IPS DF 4.7 (cell line): ENCODE measurements around the gene KLK12.

Source experiments
- DNase-seq: peaks from one replicate; pipeline ENCODE4 v3.0.0-alpha.2; 2013; ENCODE audit warnings: low spot score; ENCODE audit errors: extremely low read depth

The KLK12 gene

GRCh38 chr19:51034704-51035103 is at the start of gene KLK12:
KLK12 (minus strand) TSS chr19:51035002; CDS start chr19:51034621, 381 bp downstream.
- no peak for DNase-seq

DNA sequence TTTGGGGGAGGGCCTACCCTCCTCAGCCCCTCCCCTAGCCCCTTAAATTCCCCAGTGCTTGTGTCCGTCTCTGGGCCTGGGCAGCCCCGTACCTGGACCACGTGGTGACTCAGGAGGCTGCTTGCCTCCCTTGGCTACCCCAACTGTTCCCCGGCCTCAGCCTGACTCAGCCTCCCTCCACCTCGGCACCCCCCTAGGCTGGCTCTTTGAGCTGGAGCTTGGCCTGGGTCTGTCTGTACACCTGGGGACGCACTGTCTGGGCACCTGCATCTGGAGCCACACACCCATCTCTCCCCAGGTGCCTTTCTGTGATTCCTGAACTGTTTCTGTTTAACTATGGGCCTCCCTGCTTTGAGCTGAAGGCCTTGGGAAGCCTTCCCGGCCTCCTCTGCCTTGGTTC is 49.7 kb upstream of the KLK12 start:
- DNase-seq: no peak

- DNase-seq: no peak
Measured at GRCh38 chr19:51083783-51084182, 49.0 kb upstream of the KLK12 start.

DNA sequence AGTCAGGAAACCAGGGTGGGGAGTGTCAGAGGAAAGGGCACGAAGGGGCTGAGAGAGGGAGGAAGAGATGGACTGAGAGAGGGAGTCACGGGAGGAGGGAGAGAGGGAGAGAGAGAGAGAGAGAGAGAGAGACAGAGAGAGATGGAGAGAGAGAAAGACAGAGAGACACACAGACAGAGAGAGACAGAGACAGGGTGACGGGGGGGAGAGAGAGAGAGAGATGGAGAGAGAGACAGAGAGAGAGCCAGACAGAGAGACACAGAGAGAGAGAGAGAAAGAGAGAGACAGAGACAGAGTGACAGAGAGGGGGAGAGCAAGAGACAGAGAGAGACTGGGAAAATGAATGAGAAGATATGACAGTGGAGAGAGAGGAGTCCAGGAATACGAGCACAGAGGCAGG is 48.4 kb upstream of the KLK12 start:
- DNase-seq: no peak

GRCh38 chr19:51082611-51083010 is 47.8 kb upstream of the KLK12 start, which contains the start of gene KLK14:
KLK14 (minus strand) TSS chr19:51082887; CDS start chr19:51082614, 273 bp downstream.
- no peak for DNase-seq

DNA sequence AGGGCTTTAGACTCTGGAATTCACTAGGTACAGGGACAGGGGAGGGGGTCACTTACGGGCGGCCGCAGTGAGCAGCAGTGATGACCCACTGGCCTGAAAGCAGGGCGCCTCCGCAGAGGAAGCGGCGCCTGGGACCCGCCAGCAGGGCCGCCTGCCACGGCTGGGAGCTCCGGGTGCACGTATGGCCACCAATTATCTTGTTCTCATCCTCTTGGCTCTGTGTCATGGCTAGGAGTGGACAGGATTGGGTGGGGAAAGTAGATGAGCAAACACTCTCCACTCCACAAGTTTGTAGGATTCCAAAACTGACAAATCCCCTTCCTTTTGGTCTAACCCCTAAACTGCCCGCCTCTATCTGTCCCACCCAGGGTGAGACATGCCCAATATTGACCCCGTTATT is 46.7 kb upstream of the KLK12 start:
- no peak for DNase-seq

DNA sequence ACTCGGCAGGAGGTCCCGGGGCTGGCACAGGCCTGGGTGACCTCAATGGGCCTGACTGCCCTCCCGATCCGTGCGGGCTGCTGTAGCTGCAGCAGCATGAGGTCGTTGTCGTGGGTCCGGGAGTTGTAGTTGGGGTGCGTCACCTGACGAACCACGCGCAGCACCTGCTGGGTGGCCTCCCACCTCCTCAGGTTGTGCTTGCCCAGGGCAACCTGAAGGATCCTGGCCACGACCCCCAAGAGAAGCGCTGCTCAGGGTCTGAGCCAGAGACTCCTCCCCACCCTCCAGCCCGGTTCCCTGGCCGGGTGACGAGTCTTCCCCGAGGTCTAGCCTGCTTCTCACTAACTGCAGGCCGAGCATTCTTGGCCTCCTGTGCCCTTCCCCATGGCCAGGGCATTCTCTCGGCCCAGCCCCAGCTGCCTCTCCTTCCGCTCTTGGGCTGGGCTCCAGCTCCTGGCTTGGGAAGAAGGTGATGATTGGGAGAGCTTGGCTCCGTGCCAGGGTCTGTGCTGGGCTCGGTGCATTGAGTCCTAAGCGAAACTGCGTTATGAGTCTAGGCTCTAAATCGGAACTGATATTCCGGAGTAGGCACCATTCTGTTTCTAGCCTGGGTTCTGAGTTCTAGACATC is 44.8 kb upstream of the KLK12 start:
- DNase-seq: no peak

- DNase-seq: no peak
Measured at GRCh38 chr19:51078731-51079130, 43.9 kb upstream of the KLK12 start.

DNA sequence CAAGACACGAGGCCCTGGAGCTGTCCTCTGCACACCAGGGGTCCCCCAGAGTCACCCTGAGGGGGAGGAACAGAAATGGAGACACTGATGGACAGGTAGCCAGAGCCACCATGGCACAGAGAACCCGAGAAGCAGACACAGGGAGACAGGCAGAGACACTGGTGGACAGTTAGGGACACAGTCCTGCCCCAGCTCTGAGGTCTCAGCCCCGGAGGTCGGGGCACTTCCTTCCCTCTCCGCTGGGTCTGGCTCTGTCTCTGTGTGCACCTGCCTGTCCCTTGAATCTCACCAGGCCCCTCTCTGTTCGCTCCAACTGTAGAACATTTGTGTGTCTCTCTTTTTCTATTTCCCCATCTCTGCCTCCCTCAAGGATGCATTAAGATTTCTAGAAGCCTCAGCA is 43.3 kb upstream of the KLK12 start:
- no peak for DNase-seq

DNA sequence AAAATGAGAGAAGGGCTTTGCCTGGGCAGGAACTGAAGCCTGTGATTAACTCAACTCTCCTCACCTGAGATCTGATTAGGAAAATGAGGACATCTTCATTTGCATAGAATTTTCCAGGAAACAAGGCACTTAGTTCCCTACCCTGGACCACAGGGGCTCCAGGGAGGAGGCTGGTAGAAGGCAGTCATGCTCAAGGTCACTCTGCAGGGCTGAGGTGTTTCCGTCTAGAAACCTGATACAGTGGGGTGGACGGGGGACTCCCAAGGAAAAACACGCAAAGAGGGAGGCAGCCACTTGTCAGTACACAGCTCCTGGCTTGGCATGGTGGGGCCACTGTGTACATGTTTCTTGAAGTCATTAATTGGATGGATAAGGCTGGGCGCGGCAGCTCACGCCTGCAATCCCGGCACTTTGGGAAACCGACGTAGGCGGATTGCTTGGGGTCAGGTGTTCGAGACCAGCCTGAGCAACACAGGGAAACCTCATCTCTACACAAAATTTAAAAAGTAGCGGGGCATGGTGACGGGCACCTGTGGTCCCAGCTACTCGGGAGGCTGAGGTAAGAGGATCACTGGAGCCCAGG is 41.9 kb upstream of the KLK12 start:
- DNase-seq: no peak

GRCh38 chr19:51075998-51076397 is 41.2 kb upstream of the KLK12 start:
- DNase-seq: no peak

DNA sequence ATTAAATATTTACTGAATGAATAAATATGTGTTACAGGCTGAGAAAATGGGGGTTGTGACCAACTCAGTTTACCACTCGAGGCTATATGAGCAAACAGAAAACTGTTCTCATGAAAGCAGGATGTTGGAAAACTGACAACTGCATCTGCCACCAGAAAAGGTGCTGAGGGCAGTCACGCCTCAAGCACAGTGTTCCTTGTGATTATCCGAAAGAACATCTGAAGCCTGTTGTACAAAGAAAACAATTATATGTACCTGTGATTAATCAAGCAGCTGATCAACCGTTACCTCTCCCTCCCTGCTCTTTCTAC is 36.2 kb upstream of the KLK12 start:
- DNase-seq: no peak

DNA sequence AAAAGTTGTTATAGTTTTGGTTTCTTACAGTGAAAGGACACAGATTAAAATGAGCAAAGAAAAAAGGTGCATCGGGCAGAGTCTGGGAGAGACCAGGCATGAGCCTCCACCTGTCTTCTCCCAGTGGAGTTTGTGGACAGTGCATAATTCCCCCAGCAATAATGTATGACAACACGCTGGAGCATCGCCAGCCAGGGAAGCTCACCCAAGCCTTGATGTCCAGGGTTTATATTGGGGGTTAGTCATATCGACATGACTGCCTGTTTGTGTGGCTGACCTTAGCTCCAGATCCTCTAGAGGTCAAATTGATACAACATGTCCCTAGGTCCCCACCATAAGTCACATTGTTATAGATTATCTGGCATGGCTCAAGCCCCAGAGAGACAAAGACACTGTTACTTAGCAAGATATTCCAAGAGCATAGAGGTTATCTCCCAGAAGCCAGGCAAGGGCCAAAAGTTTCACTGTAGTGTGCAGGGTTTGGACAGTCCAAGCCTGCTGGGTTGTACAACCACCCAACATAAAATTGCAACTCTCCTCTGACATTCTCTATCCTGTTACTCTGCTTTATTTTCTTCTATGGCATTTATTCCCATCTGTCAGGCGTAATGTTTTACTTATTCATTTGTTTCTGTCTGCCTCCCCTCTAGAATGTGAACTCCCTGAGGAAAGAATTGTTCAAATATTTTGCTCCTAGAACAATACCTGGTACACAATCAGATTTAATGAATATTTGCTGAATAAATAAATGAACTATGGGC is 35.7 kb upstream of the KLK12 start:
- DNase-seq: no peak

DNA sequence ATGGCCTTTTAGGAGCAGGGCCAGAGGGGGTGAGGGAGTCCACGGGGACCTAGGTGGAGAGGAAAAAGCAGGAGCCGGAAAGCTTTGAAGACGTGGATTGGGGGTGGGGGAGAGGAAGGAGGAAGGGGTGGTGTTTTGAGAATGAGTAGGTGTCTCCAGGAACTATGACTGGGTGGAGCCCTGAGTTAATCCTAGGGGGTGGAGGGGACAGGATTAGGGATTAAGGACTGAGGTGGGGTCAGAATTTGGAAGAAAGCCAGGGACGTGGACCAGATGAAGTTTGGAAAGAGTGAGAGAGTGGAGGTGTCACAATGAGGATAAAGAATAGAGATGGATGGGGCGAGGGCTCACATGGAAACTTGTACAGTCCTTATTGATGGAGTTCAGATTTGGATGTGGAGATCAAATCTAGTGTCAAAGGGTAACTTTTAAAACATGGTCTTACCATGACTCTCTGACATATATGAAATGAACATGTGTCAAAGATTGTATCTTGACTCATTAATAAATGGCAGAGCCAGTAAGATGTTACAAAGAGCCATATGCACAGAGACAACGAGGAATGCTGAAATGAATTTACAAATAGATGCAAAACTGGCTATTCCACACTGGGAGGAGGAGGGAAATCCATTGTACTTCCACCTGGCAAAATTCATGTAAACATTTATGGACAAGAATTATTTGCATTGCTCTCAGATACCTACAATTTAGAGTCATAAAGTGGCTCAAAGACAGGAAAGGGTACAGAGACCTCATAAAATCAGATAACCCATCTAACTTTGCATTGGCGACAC is 31.8 kb upstream of the KLK12 start:
- no peak for DNase-seq

DNA sequence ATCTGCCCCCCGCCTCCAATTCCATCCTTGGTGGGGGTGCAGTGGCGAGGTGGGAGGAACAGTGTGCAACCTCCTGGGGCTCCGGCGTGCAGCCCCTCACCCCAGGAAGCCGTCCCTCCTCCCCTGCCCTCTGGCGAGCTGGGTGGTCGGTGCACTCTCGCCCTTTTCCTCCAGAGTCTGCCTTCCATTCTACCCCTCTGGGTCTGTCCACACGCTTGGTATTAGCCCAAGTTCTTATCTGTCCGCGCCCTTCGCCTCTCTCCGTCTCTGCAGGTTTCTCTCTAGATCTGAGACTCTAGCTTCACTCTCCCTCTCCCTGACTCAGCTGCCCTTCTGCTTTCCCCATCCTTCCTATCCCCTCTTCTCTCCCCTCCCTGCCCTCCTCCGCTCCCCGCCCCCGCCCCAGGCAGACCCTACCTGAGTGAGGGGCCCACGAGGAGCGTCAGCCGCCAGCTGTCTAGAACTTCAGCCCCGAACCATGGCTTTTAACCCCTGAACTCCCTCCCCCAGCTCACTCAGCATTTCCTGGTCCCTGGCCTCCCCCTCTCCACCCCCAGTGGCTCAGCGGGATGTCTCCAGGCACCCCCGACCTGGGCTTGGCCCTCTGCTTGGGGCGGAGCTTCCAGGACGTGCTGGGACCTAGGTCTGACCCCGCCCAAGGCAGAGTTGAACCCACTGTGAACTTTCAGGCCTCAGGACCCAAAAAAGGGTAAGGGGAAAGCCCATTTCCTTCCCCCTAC is 30.6 kb upstream of the KLK12 start:
- DNase-seq: no peak

DNA sequence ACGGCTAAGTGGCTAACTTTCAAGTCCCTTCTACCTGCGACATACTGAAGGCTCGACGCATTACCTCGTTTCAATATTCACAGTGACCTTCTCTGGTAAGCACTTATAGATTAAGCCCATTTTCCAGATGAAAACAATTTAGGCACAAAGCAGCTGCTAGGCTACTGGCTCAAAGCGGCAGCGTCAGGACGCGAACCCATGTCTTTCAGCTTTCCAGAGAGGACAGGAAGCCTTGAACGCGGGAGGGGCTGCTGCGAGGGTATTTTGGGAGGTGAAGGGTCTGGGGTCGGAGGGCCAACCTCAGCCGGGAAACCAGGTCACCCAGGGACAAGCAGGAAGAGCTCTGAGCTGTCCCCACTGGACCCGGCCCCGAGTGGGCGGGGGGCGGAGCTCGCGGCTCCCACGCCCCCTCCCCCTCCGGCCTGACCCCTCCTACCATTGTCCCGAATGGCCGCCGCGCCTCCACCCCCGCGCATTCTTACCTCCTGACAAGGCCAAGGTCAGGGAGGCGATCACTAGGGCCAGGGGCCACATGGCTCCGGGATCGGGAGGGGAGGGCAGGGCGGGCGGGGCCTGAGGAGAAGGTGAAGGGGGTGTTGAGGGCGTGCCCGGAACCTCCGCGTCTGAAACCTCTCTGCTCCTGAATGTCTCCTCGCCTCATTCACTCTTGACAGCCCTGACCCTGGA is 29.9 kb upstream of the KLK12 start, which contains the start of gene KLK13:
Gene KLK13 (minus strand): TSS at position 559 of the 687 bp plus-strand sequence. CDS start 25 bp downstream, at position 534.
- DNase-seq: no peak

DNA sequence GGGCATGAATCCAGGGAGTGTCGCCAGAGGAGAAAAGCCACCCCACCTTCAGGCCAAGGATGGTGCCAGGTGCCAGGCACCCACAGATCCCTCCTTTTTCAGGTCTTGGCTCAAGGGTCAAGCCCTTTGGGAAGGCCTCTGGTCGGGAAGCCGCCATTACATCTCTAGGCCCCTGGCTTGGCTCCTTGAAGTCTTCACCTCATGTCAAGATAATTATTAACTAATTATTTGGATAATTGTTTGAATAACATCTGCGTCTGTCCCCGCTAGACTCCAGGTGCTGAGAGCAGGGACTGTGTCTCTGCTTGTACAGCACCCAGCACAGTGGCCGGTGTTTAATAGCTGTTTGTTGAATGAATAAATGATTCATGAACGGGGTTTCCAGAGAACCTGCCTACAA is 28.9 kb upstream of the KLK12 start:
- no peak for DNase-seq

- no peak for DNase-seq
Measured at GRCh38 chr19:51060973-51061372, 26.2 kb upstream of the KLK12 start.

GRCh38 chr19:51060336-51060735 is 25.5 kb upstream of the KLK12 start:
- no peak for DNase-seq

- no peak for DNase-seq
Measured at GRCh38 chr19:51059715-51060114, 24.9 kb upstream of the KLK12 start.

DNA sequence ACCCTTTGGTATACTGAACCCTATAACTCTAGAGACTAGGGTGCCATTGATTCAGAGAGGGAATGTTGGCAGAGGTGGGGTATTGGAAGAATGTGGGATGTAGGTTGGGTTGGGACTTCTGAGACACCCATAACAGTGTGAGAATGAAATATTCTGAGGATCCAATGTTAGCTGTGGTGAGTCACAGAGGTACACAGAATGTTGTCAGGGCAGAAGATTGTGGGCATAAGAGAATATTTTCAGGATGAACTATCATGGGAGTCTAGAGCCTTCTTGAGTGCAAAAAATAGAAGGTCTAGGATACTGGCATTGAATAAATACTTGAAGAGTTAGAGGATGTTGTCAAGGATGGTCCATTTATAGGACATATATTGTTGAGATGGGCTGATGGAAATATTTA is 21.1 kb upstream of the KLK12 start:
- DNase-seq: no peak
